ENCODE data around the gene HNRNPA1L2.
"Not testable (repeated sequence)": the region's sequence is repeated elsewhere in the genome, so short reads cannot be mapped to it uniquely, and the experiment has no call there.

- TF ChIP-seq, protein P1, sequence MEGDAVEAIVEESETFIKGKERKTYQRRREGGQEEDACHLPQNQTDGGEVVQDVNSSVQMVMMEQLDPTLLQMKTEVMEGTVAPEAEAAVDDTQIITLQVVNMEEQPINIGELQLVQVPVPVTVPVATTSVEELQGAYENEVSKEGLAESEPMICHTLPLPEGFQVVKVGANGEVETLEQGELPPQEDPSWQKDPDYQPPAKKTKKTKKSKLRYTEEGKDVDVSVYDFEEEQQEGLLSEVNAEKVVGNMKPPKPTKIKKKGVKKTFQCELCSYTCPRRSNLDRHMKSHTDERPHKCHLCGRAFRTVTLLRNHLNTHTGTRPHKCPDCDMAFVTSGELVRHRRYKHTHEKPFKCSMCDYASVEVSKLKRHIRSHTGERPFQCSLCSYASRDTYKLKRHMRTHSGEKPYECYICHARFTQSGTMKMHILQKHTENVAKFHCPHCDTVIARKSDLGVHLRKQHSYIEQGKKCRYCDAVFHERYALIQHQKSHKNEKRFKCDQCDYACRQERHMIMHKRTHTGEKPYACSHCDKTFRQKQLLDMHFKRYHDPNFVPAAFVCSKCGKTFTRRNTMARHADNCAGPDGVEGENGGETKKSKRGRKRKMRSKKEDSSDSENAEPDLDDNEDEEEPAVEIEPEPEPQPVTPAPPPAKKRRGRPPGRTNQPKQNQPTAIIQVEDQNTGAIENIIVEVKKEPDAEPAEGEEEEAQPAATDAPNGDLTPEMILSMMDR (IDR thresholded peaks at IDR 0.05 in 8 of 11, conservative IDR thresholded peaks at IDR 0.05 in 3 of 11), result not testable (repeated sequence)
- TF ChIP-seq POLR2A, POLR2AphosphoS5 (IDR thresholded peaks at IDR 0.05): not testable (repeated sequence)
These were observed 49.1 kb upstream of the HNRNPA1L2 start for GRCh38 chr13:52593175-52593574.

Data from spleen (tissue), 7 donors.